ENCODE data around the gene HSPA12B.

DNA sequence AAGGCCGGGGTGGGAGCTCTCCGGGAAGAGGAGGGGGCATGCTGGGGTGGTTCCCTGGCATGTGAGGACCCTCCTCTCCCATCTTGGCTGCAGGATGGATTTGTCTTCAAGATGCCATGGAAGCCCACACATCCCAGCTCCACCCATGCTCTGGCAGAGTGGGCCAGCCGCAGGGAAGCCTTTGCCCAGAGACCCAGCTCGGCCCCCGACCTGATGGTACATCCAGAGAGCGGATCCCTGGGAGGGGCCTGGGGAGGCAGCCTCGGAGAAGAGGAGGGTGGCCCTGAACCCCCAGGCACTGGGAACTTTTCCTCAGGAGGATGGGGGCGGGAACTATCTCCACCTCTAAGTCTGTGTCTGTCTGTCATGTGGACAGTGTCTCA, 68.4 kb downstream of the HSPA12B start:
- TF ChIP-seq CTCF (conservative IDR thresholded peaks at IDR 0.05; ENCODE audit: low read length) (no peak), EZH2phosphoT487 (IDR thresholded peaks at IDR 0.05; ENCODE audit: borderline replicate concordance, low read depth, low read length) (no peak)

Data from OCI-LY7 (cell line).